Upper lobe of left lung (tissue), 6 donors: ENCODE results near the gene PGD. TPM values are rescaled to one million over a fixed set of nuclear protein-coding genes. Genes with fewer than 3 reads are reported as not detected.
A peak's percentile ranks its signal among the peaks of the same experiment; 100 is the strongest.
"Not testable (repeated sequence)": the region's sequence is repeated elsewhere in the genome, so short reads cannot be mapped to it uniquely, and the experiment has no call there.

Experiments used
- ATAC-seq, 2 donors: fragments of 200-7000 bp; cut with Tn5 transposase; one replicate each; pipeline ENCODE4 v1.9.1; 2022; ENCODE audit warnings: mild to moderate bottlenecking in 2 of 2, moderate library complexity in 2 of 2; ENCODE audit not compliant: low FRiP score in 2 of 2
- DNase-seq, 2 donors: peaks; one replicate each; pipeline ENCODE4 v3.0.0-alpha.2; 2019 to 2020
- H3K27ac ChIP-seq, 4 donors: fragments of 200-600 bp; sonication (generic); one replicate each; pipeline ENCODE4 v1.5.1; 2016 to 2019
- H3K27me3 ChIP-seq, 4 donors: fragments of 200-600 bp; sonication (generic); one replicate each; pipeline ENCODE4 v1.5.1; 2017 to 2019
- H3K36me3 ChIP-seq, 4 donors: fragments of 200-600 bp; sonication (generic); one replicate each; pipeline ENCODE4 v1.5.1; 2016 to 2019
- H3K4me1 ChIP-seq, 4 donors: fragments of 200-600 bp; sonication (generic); one replicate each; pipeline ENCODE4 v1.5.1; 2018 to 2019
- H3K4me3 ChIP-seq, 4 donors: fragments of 200-600 bp; sonication (generic); one replicate each; pipeline ENCODE4 v1.5.1; 2017 to 2019; ENCODE audit warnings: mild to moderate bottlenecking in 2 of 4, moderate library complexity in 1 of 4
- H3K9me3 ChIP-seq, 4 donors: fragments of 200-600 bp; sonication (generic); one replicate each; pipeline ENCODE4 v1.5.1; 2018 to 2019
- CTCF ChIP-seq, 6 experiments: fragments of 450-650 bp in 4 of 6; fragments of 200-600 bp in 2 of 6; sonication (generic) in 2 of 6; IDR thresholded peaks; one replicate each; pipeline ENCODE4 v1.5.1; 2016 to 2019; ENCODE audit warnings: antibody characterized with exemption in 6 of 6
- EP300 ChIP-seq, 4 donors: sonication (generic); formaldehyde crosslinking; IDR thresholded peaks; one replicate each; pipeline ENCODE4 v1.5.1; 2017; ENCODE audit warnings: antibody characterized with exemption in 4 of 4, control low read depth in 2 of 4
- POLR2A ChIP-seq, 4 donors: fragments of 450-650 bp; IDR thresholded peaks; one replicate each; pipeline ENCODE4 v1.5.1; 2016 to 2017; ENCODE audit warnings: antibody characterized with exemption in 4 of 4, mild to moderate bottlenecking in 2 of 4
- POLR2AphosphoS5 ChIP-seq, 2 donors: sonication (generic); formaldehyde crosslinking; IDR thresholded peaks; one replicate each; pipeline ENCODE4 v1.5.1; 2017; ENCODE audit warnings: antibody characterized with exemption in 2 of 2
- WGBS, 2 donors: methylation state at CpG; one replicate each; pipeline ENCODE4 v1.1.5; 2017 to 2018; 5-methylcytosine and 5-hydroxymethylcytosine counted together
- total RNA-seq, 6 donors: library from RNA; depleted of rRNA in 4 of 6; stranded (reverse); fragments of >200 nt in 4 of 6; gene quantifications; one replicate each; pipeline versions ENCODE4 v1.1.0 to v1.2.1, GENCODE V29; 2016 to 2021
- donor health status: DM: no; HTN: no; CAD: no; lungs with moderate emphysema.
- donor health status: DM: no; HTN: yes; CAD: no; lungs with severe emphysema.

Gene PGD
- total RNA-seq, 6 donors from 2014 or later: 118 to 211 (median 183) TPM

GRCh38 chr1:10361515-10361914 is 37.3 kb upstream of the PGD start:
- H3K27me3 ChIP-seq: no peaks in the 10 kb centered on the region
- H3K4me1 ChIP-seq: no peaks in the 10 kb centered on the region
- 96% methylated on average over 10 of the region's 10 CpGs for WGBS, 2 donors
- DNase-seq (no peak), ATAC-seq (no peak)
- H3K27ac ChIP-seq: no peak overlapping the region
- TF ChIP-seq EP300 (IDR thresholded peaks at IDR 0.05): no peak
- H3K36me3 ChIP-seq: peaks cover 18 to 58% (median 36%) of the 10 kb centered on the region in 4 donors
- H3K9me3 ChIP-seq: no peaks in the 10 kb centered on the region
- H3K4me3 ChIP-seq: no peak overlapping the region

- Histone ChIP-seq H3K36me3 (peaks cover 26 to 80% (median 56%) of the 10 kb centered on the region in 4 donors), H3K4me1 (no peaks in the 10 kb centered on the region), H3K27me3 (no peaks in the 10 kb centered on the region), H3K27ac (no peak overlapping the region), H3K4me3 (no peak overlapping the region), H3K9me3 (no peaks in the 10 kb centered on the region)
- WGBS, 2 donors: 86% methylated on average over 6 of the region's 6 CpGs
- no peak for ATAC-seq
- no peak for DNase-seq
- TF ChIP-seq POLR2A (IDR thresholded peaks at IDR 0.05): no peak
- TF ChIP-seq CTCF (IDR thresholded peaks at IDR 0.05): no peak
- no peak for TF ChIP-seq POLR2AphosphoS5 (IDR thresholded peaks at IDR 0.05)
- TF ChIP-seq EP300 (IDR thresholded peaks at IDR 0.05): no peak
Measured at GRCh38 chr1:10368194-10368593, 30.7 kb upstream of the PGD start.

- Histone ChIP-seq H3K4me3 (no peak overlapping the region), H3K27me3 (no peaks in the 10 kb centered on the region), H3K36me3 (peaks cover 25 to 85% (median 52%) of the 10 kb centered on the region in 4 donors), H3K9me3 (no peaks in the 10 kb centered on the region), H3K27ac (no peak overlapping the region), H3K4me1 (peaks cover 0 to 7% (median 6%) of the 10 kb centered on the region in 4 donors)
- WGBS, 2 donors: 92 to 93% methylated on average over 8 of the region's 8 CpGs
- ATAC-seq (no peak), DNase-seq (no peak)
- no peak for TF ChIP-seq EP300 (IDR thresholded peaks at IDR 0.05)
- no peak for TF ChIP-seq CTCF (IDR thresholded peaks at IDR 0.05)
- no peak for TF ChIP-seq POLR2AphosphoS5 (IDR thresholded peaks at IDR 0.05)
- TF ChIP-seq POLR2A (IDR thresholded peaks at IDR 0.05): no peak
Measured at GRCh38 chr1:10374442-10374860, 24.4 kb upstream of the PGD start.

GRCh38 chr1:10377365-10378029 is 21.4 kb upstream of the PGD start:
- DNase-seq: peak; percentile 38 to 72
- H3K4me3 ChIP-seq, H3K9me3 ChIP-seq, H3K4me1 ChIP-seq, H3K27me3 ChIP-seq: not testable (repeated sequence)
- peak; percentile 87 to 93 for ATAC-seq
- peaks cover 15 to 77% (median 37%) of the 10 kb centered on the region in 4 donors for H3K36me3 ChIP-seq
- TF ChIP-seq CTCF (IDR thresholded peaks at IDR 0.05): peak; percentile 65 to 92 (median 86)
- 37 to 38% methylated on average over 14 of the region's 14 CpGs for WGBS, 2 donors
- H3K27ac ChIP-seq: peak overlapping the region; percentile 60 to 74 (median 66)

- Histone ChIP-seq H3K4me1 (peaks cover 0 to 7% (median 6%) of the 10 kb centered on the region in 4 donors), H3K27me3 (no peaks in the 10 kb centered on the region), H3K9me3 (no peaks in the 10 kb centered on the region), H3K36me3 (peaks cover 15 to 74% (median 36%) of the 10 kb centered on the region in 4 donors), H3K4me3 (no peak overlapping the region), H3K27ac (peak overlapping the region; percentile 32 to 74 (median 66))
- DNase-seq (peak; percentile 57 to 78), ATAC-seq (peak; percentile 57 to 80)
- TF ChIP-seq CTCF (IDR thresholded peaks at IDR 0.05) (no peak), POLR2A (IDR thresholded peaks at IDR 0.05) (no peak), EP300 (IDR thresholded peaks at IDR 0.05) (no peak), POLR2AphosphoS5 (IDR thresholded peaks at IDR 0.05) (no peak)
- 69 to 79% methylated on average over 15 of the region's 15 CpGs for WGBS, 2 donors
Measured at GRCh38 chr1:10378081-10378841, 20.6 kb upstream of the PGD start.
